Activated CD4-positive, CD25-positive, alpha-beta regulatory T cell treated with anti-CD3 and anti-CD28 coated beads, Interleukin-2, amount 50 U/mL, for 72 hours (primary cell): ENCODE results near the gene BMP3.

Experiments used
- DNase-seq: peaks from one replicate; pipeline ENCODE4 v3.0.0; 2021

Gene BMP3

DNA sequence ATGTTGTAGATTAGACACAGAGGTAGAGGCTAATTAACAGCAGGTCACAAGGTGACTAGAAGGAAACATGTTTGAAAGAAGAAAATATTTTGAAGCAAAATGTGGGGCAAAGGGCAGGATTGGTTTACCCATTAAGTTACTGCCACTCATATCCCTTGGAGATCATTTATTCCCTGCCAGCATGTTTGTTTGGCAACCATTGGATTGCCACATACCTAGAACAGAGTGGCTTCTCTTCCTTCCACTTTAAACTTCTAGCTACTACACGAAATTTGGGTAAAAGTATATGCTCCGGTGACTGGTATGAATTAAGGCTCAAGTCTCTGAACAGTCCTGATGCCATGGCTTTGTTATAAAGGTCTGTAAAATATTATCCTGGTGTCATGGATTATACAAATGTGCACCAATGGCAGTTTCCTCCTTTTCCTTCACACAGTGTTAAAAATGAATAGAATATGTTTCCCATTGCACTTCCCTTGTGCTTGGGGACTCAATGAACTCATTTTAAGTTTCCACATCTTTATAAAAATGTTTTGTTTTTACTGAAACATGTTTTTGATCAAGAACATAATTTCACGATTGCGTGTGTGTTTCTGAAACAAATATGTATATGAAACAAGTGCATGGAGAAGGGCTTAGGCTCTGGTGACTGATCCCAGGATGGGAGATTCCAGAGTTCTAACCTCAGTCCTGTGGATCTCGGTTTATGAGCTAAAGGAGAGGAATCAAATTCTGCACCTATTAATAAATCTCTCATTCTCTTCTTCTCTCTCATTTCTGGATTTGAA, 12.3 kb downstream of the BMP3 start:
- no peak for DNase-seq

DNA sequence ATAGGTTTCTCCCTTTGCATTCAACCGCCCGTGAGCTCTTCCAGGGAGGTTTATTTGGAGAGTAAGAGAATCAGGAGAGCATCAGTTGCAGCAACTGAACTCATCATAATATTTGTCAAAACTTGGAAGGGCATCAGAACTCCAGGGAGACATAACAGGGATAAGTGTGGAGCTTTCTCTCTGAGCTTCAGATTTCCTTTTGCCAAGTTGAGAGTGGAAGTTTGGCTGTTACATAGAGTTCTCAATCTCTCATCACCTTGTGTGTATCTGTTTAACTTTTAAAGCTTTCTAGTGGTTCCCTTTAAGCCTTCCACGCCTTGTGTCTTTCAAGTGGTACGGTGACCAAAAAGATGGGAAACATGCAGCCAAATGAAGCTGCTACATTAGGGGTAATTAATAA, 18.8 kb downstream of the BMP3 start:
- DNase-seq: no peak

DNA sequence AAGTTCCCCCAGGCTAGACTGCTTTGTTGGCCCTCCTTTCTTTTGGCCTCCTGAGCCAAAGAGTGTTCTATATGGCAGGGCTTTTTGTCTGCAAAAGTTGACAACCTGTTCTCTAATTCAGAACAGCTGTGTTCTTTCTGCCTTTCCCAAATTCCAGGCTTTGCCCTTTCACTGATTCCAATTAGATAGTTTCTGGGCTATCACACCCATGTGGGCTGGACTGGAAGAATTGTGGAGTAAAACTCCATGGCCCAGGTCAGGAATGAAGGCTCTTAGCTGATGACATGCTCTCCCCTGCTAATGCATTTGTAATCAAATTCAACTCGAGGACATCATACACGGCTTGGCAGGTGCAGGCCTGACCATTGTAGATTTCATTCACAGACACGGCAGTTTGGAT, 19.4 kb downstream of the BMP3 start:
- no peak for DNase-seq

DNA sequence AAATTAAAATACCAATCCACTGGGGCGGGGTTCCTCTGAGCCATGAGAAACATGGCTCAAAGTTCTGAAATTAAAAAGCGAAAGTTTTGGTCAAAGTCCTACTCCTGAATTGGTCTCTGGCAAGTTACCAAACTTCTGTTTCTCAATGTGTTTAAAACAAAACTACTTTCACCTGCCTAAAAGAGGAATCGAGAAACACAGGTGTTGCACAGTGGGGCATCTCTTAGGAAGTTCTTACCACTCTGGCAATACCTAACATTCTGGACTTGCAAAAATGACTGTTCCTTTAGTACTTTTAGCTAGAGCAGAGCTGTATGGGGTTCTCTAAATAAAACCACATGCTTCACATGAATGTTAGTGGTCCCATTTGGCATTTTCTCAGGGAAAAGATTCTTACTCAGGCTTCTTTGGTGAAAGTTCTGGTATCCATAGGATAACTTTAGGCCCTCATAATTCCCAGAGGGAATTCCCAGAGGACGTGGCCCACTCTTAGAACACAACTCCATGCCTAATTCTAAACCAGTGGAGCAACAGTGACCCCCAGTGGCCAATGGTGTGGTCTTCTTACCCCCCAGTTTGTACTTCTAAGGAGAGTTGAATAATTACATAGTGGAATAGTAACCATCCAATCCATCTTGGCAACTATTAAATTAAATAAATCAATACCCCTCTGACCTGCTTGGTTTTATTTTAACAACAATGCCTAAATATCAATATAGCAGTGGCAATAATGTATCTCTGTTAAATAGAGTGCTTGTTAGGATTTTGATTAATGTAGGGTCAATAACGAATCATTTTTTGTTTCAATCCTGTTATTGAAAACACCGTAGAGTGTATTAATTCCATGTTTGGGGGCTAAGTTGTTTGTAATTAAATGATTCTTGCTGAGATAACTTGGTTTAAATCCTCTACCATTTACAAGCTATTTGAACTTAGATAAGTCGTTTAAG, 21.9 kb downstream of the BMP3 start:
- DNase-seq: peak; percentile 38

DNA sequence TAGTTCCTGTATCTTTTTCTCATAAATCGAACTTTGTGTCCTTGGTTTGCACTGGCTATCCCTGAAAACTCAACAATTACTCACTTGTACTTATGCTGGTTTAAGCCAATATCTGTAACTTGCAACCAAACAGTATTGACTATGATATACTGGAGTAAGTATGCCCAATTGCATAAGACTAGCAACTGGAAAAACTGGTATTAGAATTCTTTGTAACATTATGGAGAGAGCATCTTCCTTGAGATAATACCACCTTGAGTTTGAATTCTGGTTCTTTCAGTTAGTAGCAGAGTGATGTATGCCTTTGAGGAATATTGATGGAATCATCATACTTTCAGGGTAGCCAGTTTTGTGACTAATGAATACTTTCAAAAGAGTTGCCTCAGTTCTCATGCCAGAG, 28.1 kb downstream of the BMP3 start:
- no peak for DNase-seq

DNA sequence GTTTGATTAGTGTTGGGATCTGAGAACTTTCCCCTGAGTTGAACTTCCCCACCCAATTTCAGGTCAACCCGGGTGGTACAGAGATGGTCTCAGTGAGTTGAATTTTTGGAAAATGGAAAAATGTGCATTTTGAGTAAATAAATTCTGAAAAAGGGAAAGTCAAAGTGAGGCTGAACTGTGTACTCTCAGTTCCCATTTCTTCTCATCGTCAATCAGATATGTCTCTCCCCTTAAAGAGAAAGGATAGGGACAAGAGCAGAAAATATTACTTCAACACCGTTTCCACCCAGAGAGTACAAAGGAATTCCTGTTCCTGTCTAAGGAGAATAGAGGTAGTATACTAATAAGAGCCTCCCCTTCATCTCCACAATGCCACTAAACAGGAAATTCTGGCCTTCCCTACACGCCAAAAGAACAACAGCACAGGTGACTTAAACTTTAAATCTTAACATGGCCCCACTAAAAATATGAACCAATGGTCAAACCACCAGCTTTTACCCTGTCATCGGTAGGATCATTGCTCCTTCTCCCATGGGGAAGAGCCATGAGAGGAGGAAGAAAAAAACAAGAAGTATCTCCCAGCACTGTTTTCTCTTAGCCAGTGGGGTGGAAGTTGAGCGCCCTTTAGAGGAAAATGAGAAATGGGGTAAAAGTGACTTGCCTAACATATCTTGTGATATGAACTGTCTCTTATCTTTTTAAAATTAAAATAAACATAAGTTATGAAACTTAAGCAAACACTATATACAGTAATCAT, 30.3 kb downstream of the BMP3 start:
- no peak for DNase-seq

DNA sequence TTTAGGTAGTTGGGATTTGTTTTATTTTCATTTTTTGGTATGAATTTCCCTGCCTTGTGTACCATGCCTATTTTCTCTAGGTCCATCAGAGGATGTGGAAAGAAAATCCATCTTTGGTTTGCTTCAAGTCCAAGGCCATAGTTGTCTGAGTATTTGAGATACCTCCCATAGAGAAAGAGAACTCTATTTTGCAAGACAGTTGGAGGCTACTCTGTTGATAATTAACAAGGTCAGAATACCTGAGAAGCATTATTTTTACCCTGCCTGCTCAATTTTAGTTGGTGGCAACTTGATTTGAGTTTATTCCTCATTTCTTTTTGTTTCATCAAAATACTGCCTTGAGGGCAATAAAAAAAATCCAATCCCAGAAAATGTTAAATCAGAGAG, 30.8 kb downstream of the BMP3 start:
- DNase-seq: no peak

DNA sequence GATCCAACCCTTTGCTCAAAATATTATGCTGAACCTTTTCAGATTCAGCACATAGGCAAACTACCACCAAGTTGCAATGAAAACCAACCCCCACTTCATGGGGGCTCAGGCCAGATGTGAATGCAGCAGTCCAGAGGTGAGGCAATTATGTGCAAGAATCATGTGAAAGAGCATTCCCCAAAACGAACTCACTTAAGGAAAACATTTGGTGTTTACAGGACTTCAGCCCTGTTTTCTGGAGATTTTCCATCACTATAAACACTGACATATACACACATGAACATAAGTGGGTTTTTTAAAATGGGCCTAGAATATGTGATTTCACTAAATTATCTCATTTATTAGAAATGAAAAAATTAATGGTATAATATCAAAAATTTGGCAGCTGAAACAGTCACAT, 31.5 kb downstream of the BMP3 start:
- DNase-seq: no peak

DNA sequence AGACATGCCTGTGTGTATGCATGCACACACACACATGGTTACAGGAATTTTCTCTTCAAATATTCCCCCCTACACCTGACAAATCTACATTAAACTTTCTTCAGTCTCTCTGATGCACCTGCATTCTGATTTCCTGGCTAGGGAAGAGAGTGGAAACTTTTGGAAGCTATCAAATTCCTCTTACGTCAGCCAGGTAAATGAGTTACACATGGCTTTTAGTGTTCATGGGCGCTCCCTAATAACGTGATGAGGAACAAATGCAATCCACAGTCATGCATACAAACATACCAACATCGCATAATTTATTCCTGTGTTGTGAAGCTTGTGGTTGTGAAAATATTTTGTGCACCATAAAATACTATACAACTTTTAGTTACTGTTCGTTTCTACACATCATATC, 34.9 kb downstream of the BMP3 start:
- no peak for DNase-seq

DNA sequence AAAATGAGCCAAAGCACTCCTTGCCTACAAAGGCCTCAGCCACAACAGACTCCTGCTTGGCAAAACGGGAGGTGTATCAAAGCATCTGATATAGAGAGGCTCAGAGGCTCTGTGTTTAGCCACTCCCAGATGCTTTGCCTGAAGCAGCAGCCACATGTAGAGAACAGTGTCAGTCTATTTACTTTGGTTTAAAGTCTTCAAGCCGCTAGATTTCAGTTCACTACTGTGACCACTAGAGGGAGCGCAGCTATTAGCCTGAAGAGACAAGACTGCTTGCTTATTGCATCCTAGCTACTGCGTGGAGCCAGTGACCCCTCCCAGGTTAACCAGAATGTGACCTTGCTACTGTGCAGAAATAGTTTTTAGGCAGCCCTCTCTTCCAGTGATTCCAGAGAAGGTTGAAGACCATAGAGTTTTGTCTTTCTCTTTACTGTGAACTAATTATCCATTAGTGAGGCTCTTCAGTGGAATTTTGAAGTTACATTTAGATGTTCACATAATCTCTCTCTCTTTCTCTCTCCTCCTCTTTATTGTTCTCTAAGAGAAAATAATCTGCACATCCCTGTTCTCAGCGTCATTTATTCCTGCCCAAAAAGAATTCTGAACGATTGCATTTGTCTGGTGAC, 39.3 kb downstream of the BMP3 start:
- DNase-seq: peak; percentile 36

DNA sequence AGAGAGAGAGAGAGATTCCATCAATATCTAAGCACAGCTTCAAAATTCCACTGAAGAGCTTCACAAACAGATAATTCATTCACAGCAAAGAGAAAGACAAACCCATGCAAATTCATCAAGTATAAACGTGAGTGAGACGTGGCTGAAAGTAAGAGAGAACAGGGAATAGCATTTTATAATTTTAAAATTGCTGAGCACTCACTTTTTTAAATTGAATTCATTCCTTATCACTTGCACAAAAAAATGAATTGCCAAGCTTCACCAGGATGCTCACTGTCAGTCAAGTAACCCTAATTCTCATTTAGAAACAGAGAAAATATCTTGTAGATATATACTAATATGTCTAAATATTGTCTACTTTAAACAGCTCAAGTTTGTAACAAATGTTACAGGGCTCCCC, 40.5 kb downstream of the BMP3 start:
- DNase-seq: no peak

DNA sequence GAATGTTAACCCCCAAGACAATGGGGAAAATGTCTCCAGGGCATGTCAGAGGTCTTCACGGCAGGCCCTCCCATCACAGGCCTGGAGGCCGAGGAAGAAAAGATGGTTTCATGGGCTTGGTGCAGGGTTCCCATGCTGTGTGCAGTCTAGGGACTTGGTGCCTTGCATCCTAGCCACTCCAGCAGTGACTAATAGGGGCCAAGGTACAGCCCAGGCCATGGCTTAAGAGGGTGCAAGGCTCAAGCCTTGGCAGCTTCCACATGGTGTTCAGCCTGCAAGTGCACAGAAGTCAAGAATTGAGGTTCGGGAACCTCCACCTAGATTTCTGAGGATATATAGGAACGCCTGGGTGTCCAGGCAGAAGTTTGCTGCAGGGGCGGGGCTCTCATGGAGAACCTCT, 50.6 kb downstream of the BMP3 start:
- no peak for DNase-seq

DNA sequence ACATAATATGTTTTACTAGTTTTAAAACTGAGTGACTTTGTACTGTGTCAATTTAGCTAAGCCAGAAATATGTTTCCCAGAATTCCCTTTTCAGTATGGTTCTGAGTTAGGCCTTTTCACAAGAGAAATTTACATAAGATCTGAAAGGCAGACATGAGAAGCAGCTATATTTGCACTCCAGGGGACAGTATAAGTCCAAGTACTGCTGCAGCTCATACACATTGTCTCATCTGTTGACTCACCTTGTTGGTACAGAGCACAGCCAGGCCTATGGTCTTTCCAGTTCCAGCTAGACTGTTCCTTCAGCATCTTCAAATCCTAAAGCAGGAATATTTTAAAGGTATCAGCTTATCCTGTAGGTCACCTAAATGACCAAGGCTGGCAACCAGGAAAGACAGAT, 53.5 kb downstream of the BMP3 start:
- DNase-seq: no peak

DNA sequence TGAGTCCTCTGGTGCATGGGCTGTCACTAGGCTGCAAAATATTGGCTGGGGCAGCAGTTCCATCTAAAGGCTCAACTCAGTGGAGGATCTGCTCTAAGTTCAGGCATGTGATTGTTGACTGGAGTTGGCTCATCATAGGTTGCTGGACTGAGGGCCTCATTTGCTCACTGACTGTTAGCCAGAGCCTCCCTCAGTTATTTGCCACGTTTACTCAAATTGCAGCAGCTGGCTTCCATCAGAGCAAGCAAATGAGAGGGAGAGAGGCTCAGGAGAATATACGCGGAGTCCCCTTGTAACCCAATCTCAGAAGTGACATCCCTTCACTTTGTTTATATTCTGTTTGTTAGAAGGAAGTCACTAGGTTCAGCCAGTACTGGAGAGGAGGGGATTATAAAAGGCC, 54.1 kb downstream of the BMP3 start:
- DNase-seq: no peak

DNA sequence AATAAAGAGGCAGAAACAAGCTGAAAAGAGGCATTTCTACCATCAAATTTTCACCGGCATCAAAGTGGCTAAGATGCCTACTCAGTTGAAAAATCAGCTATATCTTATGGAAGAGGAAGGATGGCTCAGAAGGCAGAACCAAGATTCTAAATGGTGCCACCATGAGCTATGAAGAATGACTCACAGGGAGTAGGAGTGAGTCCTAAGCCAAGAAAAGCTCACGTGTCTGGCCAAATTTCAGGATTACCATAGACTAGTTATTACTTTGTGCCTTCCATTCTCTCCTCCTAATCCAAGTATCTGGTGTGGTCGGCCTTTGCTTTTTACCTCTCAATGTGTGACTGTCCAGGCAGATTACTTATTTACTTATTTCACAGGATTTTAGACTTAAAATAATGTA, 54.8 kb downstream of the BMP3 start:
- no peak for DNase-seq

DNA sequence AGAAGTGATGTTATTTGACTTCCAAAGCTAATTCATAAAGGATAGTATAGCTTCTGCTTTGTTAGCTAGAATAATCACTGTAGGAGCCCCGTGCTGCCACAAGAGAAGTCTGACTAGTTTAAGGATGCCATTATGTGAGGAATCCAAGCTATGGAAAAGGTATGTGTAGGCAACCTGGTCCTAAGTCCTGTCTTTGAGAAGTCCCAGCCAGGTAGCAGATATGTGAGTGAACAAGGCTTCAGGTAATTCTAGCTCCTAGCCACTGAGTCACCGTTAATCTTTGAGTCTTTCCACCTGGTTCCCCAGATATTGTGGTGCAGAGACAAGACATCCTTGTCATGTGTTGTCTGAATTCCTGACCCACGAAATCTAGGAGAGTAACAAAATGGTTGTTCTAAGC, 55.5 kb downstream of the BMP3 start:
- no peak for DNase-seq

DNA sequence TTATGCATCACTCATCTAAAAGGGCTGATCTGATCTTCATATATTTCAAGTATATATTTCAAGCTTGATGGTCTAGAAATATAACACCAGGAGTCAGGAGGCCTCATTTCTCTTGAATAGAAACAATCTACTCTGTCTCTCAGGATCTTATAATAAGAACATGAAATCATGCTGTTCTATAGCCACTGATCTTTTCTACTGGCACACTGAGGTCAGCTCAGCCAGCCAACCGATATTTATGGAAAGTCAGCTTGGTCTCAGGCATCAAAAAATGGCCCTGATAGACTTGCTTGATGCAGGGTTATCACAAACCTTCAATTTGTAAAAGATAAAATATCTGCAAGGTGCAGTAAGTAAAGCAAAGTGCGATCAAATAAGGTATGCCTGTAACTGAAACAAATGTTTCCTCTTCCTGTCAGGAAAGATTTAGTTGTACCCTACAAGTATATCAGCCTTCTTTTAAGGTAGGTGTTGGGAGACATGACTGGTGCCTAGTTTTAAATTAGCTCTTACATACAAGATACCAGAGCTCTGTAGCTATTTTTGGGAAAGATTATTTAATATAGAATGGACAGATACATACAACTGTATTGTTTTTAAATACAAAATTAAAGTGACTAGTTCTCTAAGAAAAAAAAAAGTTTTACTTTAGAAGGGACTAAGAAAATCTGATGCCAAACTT, 63.4 kb downstream of the BMP3 start:
- DNase-seq: no peak

DNA sequence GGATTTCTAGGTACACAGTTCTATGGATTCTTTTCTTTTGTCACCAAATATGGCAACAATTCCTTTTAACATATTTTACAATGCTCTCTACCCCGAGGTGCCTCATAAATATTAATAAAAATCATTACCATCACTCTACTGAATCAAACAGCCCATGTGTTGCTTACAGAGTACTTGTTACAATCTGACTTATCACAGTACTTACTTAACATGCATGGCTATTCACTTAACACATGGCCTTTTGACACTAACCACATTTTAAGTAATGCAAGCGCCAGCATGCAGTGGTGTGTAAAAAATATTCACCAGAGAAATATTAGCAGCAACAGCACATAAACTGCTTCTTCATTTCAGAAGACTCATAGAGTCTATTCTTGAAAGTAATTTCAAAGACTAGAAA, 64.9 kb downstream of the BMP3 start:
- no peak for DNase-seq

DNA sequence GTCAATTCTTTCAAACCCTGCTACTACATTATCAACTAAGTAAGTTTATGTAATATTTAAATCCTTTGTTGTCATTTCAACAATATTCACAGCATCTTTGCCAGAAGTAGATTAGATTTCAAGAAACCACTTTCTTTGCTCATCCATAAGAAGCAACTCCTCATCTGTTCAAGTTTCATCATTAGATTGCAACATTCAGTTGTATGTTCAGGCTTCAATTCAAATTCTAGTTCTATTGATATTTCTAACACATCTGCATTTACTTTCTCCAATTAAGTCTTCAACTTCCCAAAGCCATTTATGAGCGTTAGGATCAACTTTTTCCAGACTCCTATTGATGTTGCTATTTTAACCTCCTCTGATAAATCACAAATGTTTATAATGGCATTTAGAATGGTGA, 66.1 kb downstream of the BMP3 start:
- DNase-seq: no peak

DNA sequence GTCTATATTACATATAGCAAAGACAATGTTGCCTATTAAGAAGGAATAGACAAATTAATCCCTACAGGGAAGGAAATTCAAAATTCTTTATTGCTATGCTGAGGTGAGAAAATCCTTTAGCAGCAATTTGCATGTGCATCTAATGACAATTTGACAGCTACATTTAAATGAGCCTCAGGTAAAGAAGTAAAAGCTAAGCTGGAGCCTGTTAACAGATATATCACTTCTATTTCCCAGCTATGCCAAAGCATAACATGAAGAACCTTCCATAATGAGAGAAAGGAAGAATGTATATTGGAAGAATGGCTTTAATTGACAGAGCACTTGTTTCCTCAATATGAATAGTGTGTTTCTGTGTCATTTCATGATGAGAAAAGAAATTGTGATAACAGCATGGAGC, 71.6 kb downstream of the BMP3 start:
- no peak for DNase-seq

DNA sequence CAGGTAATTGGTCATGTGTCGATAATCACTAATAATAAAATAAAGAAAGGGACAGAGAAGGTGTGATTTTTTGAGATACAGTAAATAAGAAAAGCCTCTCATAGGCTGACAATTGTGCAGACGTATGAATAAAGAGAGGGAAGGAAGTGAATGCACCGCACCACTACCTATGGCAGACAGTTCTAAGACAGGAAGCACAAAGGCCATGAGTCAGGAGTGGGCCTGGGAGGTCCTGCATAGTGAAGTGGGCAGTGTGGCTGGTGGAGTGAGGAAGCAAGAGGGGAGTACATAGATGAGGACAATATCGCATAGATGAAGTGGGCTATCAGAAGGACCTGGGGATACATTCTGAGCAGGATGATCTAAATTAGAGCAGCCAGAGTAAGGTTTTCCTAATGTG, 75.6 kb downstream of the BMP3 start:
- DNase-seq: no peak
